Peyer's patch (tissue), 4 donors: ENCODE results near the gene GNMT. TPM values are rescaled to one million over a fixed set of nuclear protein-coding genes. Genes with fewer than 3 reads are reported as not detected.

Experiments
- DNase-seq, 3 donors: peaks; one replicate each; pipeline ENCODE4 v3.0.0-alpha.2; 2017 to 2019
- H3K27ac ChIP-seq, 4 donors: fragments of 200-600 bp; sonication (generic); one replicate each; pipeline ENCODE4 v1.5.1; 2016 to 2019
- H3K27me3 ChIP-seq, 2 donors: fragments of 200-600 bp; sonication (generic); one replicate each; pipeline ENCODE4 v1.5.1; 2019
- H3K36me3 ChIP-seq, 3 donors: fragments of 200-600 bp; sonication (generic); one replicate each; pipeline ENCODE4 v1.5.1; 2016 to 2019
- H3K4me1 ChIP-seq, 4 donors: fragments of 200-600 bp; sonication (generic); one replicate each; pipeline ENCODE4 v1.5.1; 2016 to 2019
- H3K4me3 ChIP-seq, 4 donors: fragments of 200-600 bp; sonication (generic); 1 replicate in 3 of 4; 2 replicates in 1 of 4; pipeline ENCODE4 v1.5.1; 2016 to 2019; ENCODE audit warnings: mild to moderate bottlenecking in 1 of 4
- H3K9me3 ChIP-seq, 4 donors: fragments of 200-600 bp; sonication (generic); one replicate each; pipeline ENCODE4 v1.5.1; 2016 to 2019; ENCODE audit warnings: mild to moderate bottlenecking in 1 of 4
- POLR2A ChIP-seq, 2 donors: fragments of 450-650 bp; IDR thresholded peaks; one replicate each; pipeline ENCODE4 v1.5.1; 2017; ENCODE audit warnings: antibody characterized with exemption in 2 of 2, mild to moderate bottlenecking in 2 of 2, moderate library complexity in 2 of 2
- total RNA-seq, 4 donors: library from RNA; depleted of rRNA; stranded (reverse); fragments of >200 nt; gene quantifications; one replicate each; pipeline ENCODE4 v1.1.0, GENCODE V29; 2016
- TF ChIP-seq, protein P1 (sequence below), 6 experiments: fragments of 450-650 bp in 4 of 6; fragments of 200-600 bp in 2 of 6; sonication (generic) in 1 of 6; IDR thresholded peaks; one replicate each; pipeline ENCODE4 v1.5.1; 2017 to 2019; ENCODE audit warnings: antibody characterized with exemption in 6 of 6, mild to moderate bottlenecking in 3 of 6, moderate library complexity in 1 of 6

Gene GNMT
- 1 to 10 TPM in 1 of 4 donors, not detected in 3; 4.3 TPM for total RNA-seq

DNA sequence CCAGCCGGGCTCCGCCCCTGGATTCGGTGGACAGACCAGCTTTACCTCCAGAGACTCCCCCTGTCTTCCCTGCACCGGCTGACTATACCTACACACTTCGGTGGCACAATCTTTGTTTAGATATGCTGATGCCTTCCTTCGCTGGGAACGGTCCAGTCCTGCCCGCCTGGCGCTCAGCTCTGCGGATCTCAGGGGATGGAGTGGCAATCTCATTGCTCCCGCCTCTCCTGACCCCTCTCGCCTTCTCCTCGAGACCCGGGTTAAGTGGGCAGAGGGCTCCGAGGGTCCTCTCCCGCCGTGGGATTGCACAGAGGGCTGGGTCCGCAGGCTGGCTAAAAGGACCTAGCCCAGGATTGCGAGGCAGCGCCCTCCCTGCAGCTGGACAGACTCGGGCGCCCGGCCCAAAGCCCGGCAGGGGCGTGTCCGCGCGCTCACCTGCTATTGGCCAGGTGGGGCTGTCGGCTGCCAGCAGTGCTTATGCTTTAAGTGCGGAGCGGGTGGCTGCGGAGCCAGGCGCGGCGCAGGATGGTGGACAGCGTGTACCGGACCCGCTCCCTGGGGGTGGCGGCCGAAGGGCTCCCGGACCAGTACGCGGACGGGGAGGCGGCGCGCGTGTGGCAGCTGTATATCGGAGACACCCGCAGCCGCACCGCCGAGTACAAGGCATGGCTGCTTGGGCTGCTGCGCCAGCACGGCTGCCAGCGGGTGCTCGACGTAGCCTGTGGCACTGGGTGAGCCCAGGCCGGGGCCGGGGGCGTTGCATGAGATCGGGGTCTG lies at the start of gene GNMT:
TSS of gene GNMT (plus strand) at position 512 of the 777 bp plus-strand sequence. CDS start at position 526, 14 bp downstream.
- peak within 1 kb of the TSS; percentile 35 to 62 (median 54) for H3K4me3 ChIP-seq
- H3K27ac ChIP-seq, result peak within 1 kb of the TSS in 1 of 4 donors; percentile 9

DNA sequence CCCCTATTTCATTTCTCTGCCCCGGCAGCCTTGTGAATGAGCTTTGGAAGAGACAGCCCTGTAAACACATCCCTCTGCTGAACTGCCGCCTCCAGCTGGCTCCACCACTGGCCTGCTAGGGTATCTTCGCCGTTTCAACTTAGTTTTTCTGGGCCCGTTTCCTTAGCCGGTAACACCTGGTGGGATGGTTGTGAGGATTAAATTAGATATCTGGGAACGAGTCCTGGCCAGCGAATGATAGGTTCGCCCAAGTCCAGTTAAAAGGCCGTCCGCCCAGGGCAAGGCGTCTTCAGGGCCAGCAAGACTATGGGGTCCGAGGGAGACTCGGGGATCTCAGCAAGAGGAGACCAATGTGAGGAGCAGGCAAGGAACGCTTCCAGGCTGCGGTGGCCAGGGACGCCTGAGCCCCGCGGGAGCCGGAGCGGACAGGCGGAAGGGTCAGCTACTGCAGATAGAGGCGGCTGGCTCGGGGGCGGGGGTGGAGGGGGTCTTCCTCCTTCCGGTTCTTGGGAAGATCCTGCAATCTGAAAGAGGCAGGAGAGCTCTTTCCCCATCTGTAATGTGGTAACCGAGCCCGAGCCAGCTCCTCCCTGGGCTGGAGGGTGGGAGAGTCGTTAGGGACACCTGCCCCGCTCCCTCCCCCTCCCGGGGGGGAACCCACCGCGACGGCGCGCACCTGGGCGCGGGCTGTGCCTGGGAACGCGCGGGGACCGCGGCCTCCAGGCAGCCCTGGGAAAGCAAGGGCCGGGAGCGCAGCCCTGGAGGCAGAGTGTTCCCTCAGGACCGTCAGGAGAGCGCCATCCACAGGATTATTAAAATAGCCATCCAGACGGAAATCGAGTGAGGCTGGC lies 49.2 kb upstream of the GNMT start:
- TF ChIP-seq, protein P1, sequence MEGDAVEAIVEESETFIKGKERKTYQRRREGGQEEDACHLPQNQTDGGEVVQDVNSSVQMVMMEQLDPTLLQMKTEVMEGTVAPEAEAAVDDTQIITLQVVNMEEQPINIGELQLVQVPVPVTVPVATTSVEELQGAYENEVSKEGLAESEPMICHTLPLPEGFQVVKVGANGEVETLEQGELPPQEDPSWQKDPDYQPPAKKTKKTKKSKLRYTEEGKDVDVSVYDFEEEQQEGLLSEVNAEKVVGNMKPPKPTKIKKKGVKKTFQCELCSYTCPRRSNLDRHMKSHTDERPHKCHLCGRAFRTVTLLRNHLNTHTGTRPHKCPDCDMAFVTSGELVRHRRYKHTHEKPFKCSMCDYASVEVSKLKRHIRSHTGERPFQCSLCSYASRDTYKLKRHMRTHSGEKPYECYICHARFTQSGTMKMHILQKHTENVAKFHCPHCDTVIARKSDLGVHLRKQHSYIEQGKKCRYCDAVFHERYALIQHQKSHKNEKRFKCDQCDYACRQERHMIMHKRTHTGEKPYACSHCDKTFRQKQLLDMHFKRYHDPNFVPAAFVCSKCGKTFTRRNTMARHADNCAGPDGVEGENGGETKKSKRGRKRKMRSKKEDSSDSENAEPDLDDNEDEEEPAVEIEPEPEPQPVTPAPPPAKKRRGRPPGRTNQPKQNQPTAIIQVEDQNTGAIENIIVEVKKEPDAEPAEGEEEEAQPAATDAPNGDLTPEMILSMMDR (IDR thresholded peaks at IDR 0.05), result no peak
- no peak for TF ChIP-seq POLR2A (IDR thresholded peaks at IDR 0.05)
- H3K36me3 ChIP-seq, result no peaks in the 10 kb centered on the region
- H3K4me1 ChIP-seq, result peaks cover 0 to 5% (median 0%) of the 10 kb centered on the region in 4 donors
- H3K27me3 ChIP-seq, result no peaks in the 10 kb centered on the region
- no peaks in the 10 kb centered on the region for H3K9me3 ChIP-seq
- H3K4me3 ChIP-seq, result peak overlapping the region in 3 of 4 donors; percentile 22 to 41 (median 22)
- H3K27ac ChIP-seq, result no peak overlapping the region
- no peak for DNase-seq

More for the DNA sequence above, at the start of gene GNMT:
- Histone ChIP-seq H3K27me3 (no peaks in the 10 kb centered on the region), H3K36me3 (peaks cover 0 to 33% (median 0%) of the 10 kb centered on the region in 3 donors), H3K9me3 (no peaks in the 10 kb centered on the region), H3K4me1 (peaks cover 3 to 16% (median 9%) of the 10 kb centered on the region in 4 donors)
- TF ChIP-seq, protein P1 (IDR thresholded peaks at IDR 0.05), result peak in 2 of 6 experiments; percentile 6 to 9
- TF ChIP-seq POLR2A (IDR thresholded peaks at IDR 0.05), result peak; percentile 34 to 63
- DNase-seq, result peak; percentile 49 to 90 (median 87)

DNA sequence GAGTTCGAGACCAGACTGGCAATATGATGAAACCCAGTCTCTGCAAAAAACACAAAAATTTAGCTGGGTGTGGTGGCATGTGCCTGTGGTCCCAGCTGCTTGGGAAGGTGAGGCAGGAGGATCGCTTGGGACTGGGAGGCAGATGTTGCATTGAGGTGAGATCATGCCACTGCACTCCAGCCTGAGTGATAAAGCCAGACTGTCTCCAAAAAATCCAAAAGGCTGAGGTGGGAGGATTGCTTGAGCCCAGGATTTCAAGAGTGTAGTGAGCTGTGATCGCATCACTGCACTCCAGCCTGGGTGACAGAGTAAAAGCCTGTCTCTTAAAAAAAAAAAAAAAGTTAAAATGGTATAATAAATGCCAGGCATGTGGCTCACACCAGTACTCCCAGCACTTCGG lies 46.0 kb upstream of the GNMT start:
- Histone ChIP-seq H3K9me3 (no peaks in the 10 kb centered on the region), H3K27me3 (no peaks in the 10 kb centered on the region), H3K27ac (no peak overlapping the region), H3K36me3 (no peaks in the 10 kb centered on the region), H3K4me3 (no peak overlapping the region), H3K4me1 (peaks cover 0 to 5% (median 0%) of the 10 kb centered on the region in 4 donors)
- DNase-seq, result no peak
- TF ChIP-seq, protein P1 (IDR thresholded peaks at IDR 0.05), result no peak
- TF ChIP-seq POLR2A (IDR thresholded peaks at IDR 0.05), result no peak

DNA sequence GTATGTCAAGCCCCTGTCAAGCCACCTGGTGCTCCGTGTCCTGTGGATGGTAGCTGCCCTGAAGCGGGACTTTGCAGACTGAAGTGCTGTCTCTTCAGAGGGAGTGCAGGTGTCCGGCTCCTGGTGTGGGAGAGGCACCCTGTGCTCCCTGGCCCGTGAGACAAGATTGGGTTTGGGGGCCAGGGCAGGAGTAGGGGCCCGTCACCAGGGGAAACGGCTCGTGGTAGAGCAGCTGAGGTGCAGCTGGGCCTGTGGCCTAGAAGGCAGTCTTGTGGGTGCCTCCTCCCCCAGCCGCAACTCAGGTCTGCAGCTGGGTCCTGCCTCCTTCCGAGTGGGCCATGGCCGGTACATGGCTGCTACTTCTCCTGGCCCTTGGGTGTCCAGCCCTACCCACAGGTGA lies 44.8 kb upstream of the GNMT start, which contains the start of gene PTCRA:
TSS of gene PTCRA (plus strand) at position 322 of the 400 bp plus-strand sequence. CDS start at position 339, 17 bp downstream.
- no peak within 1 kb of the TSS for H3K4me3 ChIP-seq
- H3K4me1 ChIP-seq, result peaks cover 0 to 5% (median 0%) of the 10 kb centered on the region in 4 donors
- peak within 1 kb of the TSS in 1 of 4 donors; percentile 38 for H3K27ac ChIP-seq
- TF ChIP-seq, protein P1 (IDR thresholded peaks at IDR 0.05), result no peak
- no peaks in the 10 kb centered on the region for H3K27me3 ChIP-seq
- no peaks in the 10 kb centered on the region for H3K36me3 ChIP-seq
- DNase-seq, result peak in 2 of 3 donors; percentile 66 to 67
- H3K9me3 ChIP-seq, result no peaks in the 10 kb centered on the region

DNA sequence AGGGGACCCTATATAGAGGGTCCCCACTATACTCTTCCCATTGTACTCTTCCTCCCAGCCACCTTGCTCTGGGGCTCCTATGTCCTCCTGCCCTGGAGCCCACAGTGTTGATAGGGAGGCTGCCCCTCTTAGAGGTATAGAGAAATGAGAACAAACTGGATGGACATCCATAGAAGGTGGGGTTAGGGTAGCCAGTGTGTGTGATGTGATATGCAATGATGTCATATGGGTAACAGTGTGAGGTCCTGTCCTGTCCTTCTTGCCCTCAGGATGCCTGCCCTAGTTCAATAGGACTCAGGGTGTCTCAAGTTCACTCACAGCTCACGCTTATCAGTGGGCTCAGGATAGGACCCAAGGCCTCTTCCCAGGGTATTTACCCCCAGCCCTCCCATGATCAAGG lies 44.3 kb upstream of the GNMT start:
- no peak for TF ChIP-seq POLR2A (IDR thresholded peaks at IDR 0.05)
- TF ChIP-seq, protein P1 (IDR thresholded peaks at IDR 0.05), result no peak
- Histone ChIP-seq H3K4me3 (no peak overlapping the region), H3K36me3 (no peaks in the 10 kb centered on the region), H3K9me3 (no peaks in the 10 kb centered on the region), H3K4me1 (peaks cover 0 to 5% (median 0%) of the 10 kb centered on the region in 4 donors), H3K27ac (no peak overlapping the region), H3K27me3 (no peaks in the 10 kb centered on the region)
- no peak for DNase-seq
